Measurements from ENCODE around the gene LHFPL5.

The LHFPL5 gene

DNA sequence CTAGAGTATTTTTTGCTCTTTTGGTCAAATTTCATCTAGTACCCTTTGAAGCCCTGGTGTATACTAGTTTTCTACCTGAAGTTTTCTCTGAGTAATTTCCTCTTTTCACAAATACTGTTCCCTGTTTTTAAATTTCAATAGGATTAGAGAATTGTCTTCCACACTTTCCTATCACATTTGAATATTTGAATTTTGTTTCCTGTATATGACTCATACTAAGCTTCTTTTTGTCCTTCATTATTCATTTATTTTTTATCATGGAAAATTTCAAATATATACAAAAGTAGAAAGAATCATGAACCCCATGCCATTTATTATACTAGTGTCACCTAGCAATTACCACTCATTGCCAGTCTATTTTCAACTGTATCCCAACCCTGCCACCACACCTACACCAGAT lies 52.7 kb downstream of the LHFPL5 start:
- DNase-seq = no peak

DNA sequence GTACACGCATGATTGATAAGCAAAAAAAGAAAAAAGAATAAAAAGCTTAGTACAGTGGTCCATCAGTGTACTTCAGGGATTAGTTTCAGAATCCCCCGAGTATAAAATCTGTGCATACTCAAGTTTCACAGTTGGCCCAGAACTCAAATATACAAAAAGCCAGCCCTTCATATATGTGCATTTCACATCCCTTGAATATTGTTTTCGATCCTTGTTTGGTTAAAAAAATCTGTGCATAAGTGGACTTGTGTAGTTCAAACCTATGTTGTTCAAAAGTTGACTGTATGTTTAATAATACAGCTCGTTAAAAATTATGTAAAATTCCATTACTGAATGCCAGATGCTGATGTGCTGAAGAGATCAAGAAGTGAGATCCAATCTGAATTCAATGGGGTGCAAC lies 54.2 kb downstream of the LHFPL5 start:
- no peak for DNase-seq
